Putamen (tissue), 1 donor: ENCODE data around the gene PRKCA.
"Not testable (repeated sequence)": the region's sequence is repeated elsewhere in the genome, so short reads cannot be mapped to it uniquely, and the experiment has no call there.

Experiments used
- DNase-seq: peaks from one replicate; pipeline ENCODE4 v3.0.0-alpha.2; 2016; ENCODE audit warnings: low spot score

The PRKCA gene

GRCh38 chr17:66489576-66489975 lies 187.2 kb downstream of the PRKCA start:
- not testable (repeated sequence) for DNase-seq

GRCh38 chr17:66491213-66491612 lies 188.8 kb downstream of the PRKCA start:
- DNase-seq = no peak

GRCh38 chr17:66491665-66492064 lies 189.3 kb downstream of the PRKCA start:
- DNase-seq = no peak

DNA sequence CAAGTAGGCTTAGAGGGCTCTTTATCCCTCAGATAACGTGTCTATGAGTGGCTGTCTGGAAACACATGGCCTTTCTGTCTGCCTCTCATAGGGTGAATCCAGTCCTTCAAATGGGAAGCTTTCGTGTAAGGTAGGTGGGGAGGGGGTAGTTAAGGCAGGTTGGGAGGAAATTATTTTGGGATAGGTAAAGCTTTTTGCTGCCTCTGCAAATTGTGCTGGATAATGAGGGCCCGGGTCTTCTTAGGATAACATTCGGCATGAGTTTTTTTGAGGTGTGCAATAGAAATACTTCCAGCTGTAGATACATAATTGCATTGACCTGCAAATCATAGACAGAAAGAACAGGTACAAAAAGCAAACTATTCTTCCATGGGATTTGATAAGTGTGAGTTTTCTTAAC lies 189.7 kb downstream of the PRKCA start:
- DNase-seq = no peak

DNA sequence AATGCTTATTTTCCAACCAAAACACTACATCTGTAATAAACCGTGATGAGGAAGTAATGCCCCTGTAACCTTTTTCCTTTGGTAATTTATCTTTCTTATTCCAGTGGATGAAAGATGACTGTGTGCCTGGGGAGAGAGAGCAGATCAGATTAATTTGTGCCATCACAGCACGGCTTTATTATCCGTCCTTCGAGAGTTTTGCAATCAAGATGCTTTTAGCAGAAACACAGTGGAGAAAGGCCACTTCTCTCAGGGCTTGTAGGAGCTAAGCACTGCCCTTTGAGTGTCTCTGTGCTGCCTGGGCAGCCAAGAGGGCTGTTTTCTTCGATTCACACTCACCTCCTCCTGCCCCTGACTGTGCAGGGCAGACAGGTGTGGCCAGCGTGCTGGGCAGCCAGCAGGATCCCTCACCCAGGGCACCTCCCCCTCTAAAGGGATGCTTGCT lies 190.2 kb downstream of the PRKCA start:
- no peak for DNase-seq

GRCh38 chr17:66493283-66494019 lies 191.0 kb downstream of the PRKCA start:
- no peak for DNase-seq

DNA sequence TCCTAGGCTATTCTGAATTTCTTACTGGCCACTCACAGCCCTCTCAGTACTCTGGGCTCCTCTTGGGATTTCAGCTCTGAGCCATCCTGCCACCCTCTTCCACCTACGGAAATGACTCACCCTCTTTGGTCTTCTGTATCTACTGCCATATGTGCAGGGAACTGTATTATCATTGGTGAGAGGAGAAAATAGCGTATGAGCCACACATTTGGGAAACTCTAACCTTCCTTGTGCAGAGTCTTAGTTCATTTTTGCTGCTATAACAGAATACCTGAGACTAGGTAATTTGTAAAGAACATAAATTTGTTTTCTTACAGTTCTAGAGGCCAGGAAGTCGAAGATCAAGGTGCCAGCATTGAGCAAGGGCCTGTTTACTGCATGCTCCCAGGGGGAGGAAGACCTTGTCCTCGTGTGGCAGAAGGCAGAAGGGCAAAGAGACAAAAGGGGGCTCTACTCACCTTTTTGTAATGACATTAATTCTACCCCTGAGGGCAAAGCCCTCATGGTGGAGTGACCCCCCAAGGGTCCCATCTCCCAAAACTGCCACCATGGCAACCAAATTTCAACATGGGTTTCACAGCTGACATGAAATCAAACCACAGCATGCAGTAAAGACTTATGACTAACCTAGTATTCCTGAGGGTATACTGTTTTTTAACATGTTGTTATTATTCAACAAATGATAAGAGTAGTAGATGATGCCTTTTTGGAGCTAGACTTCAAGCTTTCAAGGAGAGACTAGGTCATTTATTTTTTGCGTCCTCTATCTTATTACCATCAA lies 191.8 kb downstream of the PRKCA start:
- DNase-seq = no peak

GRCh38 chr17:66495035-66495434 lies 192.6 kb downstream of the PRKCA start:
- DNase-seq = no peak

GRCh38 chr17:66496306-66496705 lies 193.9 kb downstream of the PRKCA start:
- DNase-seq = no peak

DNA sequence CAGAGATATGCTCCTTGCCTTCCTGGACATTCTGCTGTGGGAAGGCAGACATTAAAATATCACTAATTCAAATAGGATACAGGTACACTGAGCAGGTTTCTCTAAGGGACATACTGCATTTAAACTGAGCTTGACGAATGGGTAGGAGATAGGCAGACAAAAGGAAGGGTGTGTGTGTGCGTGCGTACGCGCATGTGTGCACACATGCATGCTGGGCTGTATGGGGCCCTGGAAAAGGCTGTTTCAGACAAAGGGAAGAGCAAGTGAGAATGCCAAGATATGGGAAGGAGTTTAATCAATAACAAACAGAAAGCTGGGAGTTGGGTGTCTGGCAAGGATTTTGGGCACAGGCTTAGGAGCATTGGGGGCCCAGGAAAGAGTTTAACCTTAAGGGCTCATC lies 196.2 kb downstream of the PRKCA start:
- DNase-seq = no peak

DNA sequence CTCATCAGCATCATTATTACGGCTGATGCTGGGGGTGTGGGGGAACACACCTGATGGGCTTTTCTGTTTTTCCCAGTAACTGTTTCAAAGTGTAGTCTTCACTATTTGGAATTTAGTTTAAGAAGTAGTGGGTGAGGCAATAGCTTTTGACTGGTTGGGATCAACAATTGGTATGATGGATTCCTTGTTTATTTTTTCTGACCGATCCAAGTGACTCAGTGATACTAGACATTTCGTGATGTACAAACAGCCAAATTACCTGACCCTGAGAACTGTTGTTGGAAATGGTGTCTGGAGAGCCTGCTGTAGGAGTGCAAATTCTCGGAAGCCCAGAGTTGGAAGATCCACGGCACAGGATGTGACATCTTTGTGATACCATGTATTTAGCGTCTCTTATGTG lies 204.2 kb downstream of the PRKCA start:
- no peak for DNase-seq

GRCh38 chr17:66507103-66507923 lies 204.9 kb downstream of the PRKCA start:
- DNase-seq = no peak

GRCh38 chr17:66507982-66508760 lies 205.8 kb downstream of the PRKCA start:
- DNase-seq = no peak

DNA sequence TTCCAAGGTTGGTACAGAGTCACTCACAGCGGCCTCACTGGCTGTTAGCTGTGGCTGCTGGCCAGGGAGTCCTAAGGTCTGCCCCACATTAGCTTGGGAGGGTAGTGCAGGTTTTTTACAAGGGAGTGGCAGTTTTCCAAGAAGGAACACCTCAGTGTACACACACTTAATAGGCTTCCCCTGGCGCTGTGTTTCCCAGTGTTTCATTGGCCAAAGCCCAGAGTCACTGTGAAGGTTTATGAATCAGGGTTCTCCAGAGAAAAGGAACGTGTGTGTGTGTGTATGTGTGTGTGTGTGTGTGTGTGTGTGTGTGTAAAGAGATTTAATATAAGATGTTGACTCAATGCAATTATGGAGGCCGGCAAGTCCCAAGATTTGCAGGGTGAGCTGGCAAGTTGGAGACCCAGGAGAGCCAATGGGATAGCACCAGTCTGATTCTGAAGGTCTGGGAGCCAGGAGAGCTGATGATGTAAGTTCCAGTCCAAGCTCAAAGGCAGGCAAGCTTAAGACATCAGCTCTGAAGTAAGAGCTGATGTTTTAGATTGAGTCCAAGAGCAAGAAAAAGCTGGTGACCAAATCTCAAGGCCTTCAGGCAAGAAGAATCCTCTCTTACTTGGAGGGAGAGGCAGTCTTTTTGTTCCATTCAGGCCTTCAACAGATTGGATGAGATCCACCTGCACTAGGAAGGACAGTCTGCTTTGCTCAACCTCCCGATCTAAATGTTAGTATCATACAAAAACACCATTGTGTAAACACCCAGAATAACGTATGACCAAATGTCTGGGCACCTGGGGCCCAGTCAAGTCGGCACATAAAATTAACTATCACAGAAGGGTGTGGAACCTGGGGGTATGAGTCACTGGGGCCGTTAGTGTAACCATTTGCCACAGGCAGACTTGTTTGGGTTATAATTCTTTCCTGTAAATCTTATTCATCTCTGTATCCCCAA lies 206.8 kb downstream of the PRKCA start:
- no peak for DNase-seq

- DNase-seq = no peak
Measured at GRCh38 chr17:66509926-66510325, 207.5 kb downstream of the PRKCA start.

- DNase-seq = peak; percentile 58
Measured at GRCh38 chr17:66511135-66511534, 208.7 kb downstream of the PRKCA start.

DNA sequence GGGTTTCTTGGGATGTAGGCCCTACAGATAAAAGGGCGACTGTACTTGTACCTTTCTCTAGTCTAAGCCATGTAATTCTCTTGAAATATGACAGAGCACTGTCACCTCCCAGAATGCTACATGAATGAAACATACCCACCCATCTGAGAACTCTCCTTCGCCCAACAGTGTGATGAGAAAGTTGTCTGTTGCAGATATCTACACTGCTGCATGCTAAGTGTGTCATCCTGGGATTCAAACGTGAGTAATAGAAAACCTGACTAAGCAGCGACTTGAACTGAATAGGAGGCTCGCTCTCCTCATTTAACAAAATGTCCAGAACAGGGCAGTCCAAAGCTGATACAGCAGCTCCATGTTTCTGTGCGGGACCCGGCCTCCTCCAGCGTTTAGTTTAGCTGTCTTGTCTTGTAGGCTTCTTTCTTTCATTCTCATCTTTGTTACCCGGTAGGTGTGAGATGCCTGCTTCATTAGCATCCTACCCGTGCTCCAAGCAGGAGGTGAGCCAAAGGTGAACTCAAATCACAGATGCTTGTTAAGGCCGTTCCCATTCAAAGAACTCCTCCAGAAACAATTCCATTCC lies 211.9 kb downstream of the PRKCA start:
- DNase-seq = no peak

GRCh38 chr17:66515974-66516373 lies 213.6 kb downstream of the PRKCA start:
- DNase-seq = no peak

- DNase-seq = no peak
Measured at GRCh38 chr17:66517336-66518009, 215.1 kb downstream of the PRKCA start.

DNA sequence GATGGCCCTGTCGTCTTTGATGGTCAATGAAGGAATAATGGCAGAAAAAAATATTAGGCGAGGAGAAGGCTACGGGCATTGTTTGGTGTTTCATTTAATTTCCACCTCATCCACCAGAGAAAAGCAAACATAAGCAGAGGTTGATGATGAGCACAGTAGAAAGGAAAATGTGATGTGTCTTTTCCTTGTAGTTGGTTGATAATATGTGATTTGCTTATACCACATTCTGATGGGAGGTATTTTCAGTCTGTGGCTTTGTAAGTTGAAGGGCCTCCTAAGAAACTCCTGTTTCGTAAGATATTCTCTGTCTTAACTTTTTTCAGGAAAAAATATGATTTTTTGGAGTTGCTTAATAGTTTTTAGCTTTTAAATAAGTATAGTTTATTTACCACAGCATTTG lies 215.7 kb downstream of the PRKCA start:
- DNase-seq = no peak
